GM13976 (cell line): ENCODE data around the gene TCF23.

Experiments used
- DNase-seq: peaks from one replicate; pipeline ENCODE4 v3.0.0; 2012; ENCODE audit warnings: low spot score
- in situ Hi-C: fragments of 300-500 bp; cut with MboI; formaldehyde crosslinking; loops from one replicate; pipeline ENCODE4 v1.12.0; 2022; ENCODE audit warnings: low sequenced_read_pairs, mixed read lengths, inconsistent platforms; ENCODE audit not compliant: unreplicated experiment
- TF ChIP-seq, protein P1 (sequence below): IDR thresholded peaks from 2 replicates; pipeline ENCODE4 v1.5.1; 2012; ENCODE audit warnings: borderline replicate concordance, mild to moderate bottlenecking; ENCODE audit not compliant: insufficient read depth; ENCODE audit errors: extremely low read depth, missing control alignments, control extremely low read depth

The TCF23 gene

DNA sequence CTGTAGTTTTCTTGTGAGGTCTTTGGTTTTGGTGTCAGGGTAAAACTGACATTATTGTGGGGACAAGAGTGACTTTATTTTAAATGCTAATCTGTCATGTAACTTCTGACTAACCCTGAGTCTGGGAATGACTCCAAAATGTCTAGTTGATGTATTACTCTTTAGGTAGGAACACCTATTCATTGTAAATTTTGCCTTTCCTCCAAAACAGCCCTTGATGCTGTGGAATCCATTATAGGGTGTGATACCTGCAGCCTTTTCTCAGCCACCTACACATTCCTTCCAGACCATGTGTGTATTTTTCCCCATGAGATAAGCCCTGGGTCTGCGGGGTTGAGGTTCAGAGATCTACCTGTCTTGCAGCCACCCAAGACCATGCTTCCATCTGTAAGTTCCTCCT lies 5.5 kb upstream of the TCF23 start:
- in situ Hi-C loops: no loop called here
- TF ChIP-seq, protein P1, sequence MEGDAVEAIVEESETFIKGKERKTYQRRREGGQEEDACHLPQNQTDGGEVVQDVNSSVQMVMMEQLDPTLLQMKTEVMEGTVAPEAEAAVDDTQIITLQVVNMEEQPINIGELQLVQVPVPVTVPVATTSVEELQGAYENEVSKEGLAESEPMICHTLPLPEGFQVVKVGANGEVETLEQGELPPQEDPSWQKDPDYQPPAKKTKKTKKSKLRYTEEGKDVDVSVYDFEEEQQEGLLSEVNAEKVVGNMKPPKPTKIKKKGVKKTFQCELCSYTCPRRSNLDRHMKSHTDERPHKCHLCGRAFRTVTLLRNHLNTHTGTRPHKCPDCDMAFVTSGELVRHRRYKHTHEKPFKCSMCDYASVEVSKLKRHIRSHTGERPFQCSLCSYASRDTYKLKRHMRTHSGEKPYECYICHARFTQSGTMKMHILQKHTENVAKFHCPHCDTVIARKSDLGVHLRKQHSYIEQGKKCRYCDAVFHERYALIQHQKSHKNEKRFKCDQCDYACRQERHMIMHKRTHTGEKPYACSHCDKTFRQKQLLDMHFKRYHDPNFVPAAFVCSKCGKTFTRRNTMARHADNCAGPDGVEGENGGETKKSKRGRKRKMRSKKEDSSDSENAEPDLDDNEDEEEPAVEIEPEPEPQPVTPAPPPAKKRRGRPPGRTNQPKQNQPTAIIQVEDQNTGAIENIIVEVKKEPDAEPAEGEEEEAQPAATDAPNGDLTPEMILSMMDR: no peak
- DNase-seq: no peak

DNA sequence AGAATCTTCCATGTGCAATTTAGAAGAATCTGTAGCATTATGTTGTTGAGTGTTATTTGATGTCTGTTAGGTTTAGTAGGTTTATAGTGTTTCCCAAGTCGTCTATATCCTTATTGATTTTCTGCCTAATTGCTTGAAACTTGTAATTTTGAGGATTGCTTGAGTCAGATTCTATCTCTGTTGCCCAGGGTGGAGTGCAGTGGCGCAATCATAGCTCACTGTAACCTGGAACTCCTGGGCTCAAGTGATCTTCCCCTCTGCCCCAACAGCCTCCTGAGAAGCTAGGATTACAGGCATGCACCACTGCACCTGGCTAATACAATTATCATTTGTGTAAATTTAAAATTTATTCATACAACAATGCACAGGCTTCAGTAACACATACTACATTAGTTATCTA lies 3.1 kb upstream of the TCF23 start:
- no peak for DNase-seq
- TF ChIP-seq, protein P1: no peak
- in situ Hi-C loops: no loop called here

DNA sequence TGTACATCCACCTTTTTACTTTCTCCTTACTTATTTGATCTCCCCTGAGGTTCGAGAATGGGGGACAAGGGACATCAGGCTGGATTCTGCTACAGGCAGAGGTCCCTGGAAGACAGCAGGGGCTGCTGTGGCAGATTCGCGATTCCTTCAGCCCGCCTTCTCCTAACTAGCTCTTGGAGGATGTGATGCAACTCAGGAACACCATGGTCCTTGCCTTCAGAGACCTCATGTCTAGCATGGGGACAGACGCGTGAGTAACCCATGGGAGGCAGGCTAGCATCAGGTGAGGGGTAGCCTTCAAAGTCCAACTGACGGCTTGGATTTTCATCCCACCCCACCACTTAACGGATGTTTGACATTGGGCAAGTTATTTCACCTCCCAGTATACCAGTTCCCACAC lies 869 bp upstream of the TCF23 start:
- DNase-seq: no peak
- in situ Hi-C loops: no loop called here
- TF ChIP-seq, protein P1: no peak

DNA sequence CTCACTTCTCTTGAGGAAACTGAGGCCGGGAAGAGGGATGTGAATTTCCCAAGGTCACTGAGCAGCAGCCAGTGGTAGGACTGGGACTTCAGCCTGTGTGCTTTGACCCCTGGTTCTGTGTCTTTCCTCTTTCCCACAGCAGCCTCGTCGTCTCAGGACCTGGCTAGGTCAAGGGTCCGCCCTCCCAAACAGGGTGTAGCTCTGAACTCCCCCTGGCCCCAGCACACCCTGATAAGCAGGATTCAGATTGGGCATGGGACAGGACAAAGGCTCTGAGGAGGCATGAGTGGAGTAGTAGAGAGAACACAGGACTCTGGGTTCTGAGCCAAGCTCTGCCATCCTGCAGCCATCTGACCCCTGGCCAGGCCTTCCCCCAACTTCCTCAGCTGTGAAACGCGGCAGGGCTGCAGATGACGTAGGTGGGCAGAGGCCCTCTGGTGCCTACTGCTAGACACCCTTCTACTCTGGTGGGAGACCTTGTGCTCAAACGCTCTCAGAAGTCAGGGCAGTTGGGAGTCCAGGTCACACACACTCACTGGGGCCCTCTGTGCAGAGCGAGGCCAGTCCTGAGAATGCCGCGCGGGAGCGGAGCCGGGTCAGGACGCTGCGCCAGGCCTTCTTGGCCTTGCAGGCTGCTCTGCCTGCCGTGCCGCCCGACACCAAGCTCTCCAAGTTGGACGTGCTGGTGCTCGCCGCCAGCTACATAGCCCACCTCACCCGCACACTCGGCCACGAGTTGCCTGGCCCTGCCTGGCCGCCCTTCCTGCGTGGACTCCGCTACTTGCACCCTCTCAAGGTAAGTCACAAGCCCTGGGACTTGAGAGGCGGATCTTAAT lies 984 bp downstream of the TCF23 start:
- in situ Hi-C loops: no loop called here
- TF ChIP-seq, protein P1: no peak
- DNase-seq: no peak

DNA sequence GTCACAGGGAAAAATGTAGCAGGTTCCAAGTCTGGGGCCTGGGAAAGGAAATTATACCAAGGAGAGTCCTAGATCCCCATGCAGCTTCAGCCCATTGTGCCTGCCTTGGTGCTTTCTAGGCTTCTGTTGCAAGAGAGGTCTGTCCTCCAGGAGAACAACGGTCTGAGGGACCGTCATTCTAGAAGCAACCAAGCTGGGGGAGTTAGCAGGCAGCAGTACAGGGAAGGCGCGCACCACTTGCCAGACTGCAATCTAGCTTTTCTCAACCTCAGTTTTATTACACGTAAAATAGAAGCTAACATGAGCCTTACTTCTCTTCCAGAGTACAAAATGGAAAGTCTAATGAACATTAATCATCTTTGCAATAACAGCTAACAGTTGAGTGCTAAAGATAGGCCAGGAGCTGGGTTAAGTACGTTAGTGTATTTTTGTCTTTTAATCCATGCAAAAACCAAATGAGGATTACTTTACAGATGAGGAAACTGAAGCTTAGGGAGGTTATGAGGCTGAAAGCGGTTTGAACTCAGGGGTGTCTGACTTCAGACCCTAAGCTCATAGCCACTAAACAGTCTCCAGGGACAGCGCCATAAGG lies 1.9 kb downstream of the TCF23 start:
- in situ Hi-C loops: no loop called here
- TF ChIP-seq, protein P1: no peak
- DNase-seq: no peak

DNA sequence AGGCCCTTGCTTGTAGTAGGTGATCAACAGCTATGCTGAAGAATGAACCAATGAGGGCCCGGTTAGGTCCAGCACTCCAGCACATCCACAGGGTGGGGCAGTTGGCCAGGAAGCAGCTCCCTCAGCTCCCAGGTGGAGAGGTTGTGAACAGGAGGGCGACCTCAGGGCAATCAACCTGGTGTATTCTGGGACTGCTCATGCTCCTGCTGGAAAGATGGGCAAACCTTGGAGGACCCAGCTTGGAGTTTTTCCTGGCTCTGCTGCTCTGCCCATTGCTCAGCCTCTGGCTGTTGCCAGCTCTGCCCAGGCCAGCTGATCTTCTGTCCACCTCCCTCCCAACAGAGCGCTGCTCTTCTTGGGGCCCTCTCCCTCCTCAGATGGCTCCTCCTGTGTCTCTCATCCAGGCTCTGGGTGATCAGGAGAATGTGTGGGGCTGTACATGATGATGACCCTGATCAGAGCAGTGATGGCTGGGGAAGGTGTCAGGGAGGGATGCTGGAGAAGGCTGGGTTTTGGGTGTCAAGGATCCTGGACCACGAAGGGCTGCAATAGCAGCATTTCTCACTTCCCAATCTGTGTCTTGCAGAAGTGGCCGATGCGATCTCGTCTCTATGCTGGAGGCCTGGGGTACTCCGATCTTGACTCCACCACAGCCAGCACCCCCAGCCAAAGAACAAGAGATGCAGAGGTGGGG lies 3.4 kb downstream of the TCF23 start:
- TF ChIP-seq, protein P1: no peak
- in situ Hi-C loops: no loop called here
- DNase-seq: no peak
